Cardiac fibroblast (primary cell): ENCODE results near the gene MROH2A.
A peak's percentile ranks its signal among the peaks of the same experiment; 100 is the strongest.

ENCODE experiments used
- DNase-seq, 2 donors: peaks; one replicate each; pipeline versions ENCODE4 v3.0.0 to v3.0.0-alpha.2; 2010; ENCODE audit warnings: low read depth in 2 of 2
- H3K4me3 ChIP-seq, 2 donors: replicated peaks in 1 of 2; 1 replicate in 1 of 2; 2 replicates in 1 of 2; pipeline ENCODE4 v1.5.1; 2011; ENCODE audit warnings: low read depth in 2 of 2, low read length in 2 of 2, mild to moderate bottlenecking in 2 of 2, moderate library complexity in 1 of 2
- CTCF ChIP-seq: IDR thresholded peaks from one replicate; pipeline ENCODE4 v1.5.1; 2011; ENCODE audit warnings: low read depth, mild to moderate bottlenecking, low read length, inconsistent platforms

The MROH2A gene

GRCh38 chr2:233848276-233848675 is 70.1 kb downstream of the MROH2A start:
- no peak overlapping the region for H3K4me3 ChIP-seq
- no peak for TF ChIP-seq CTCF

GRCh38 chr2:233849607-233850271 is 71.6 kb downstream of the MROH2A start:
- H3K4me3 ChIP-seq = no peak overlapping the region
- TF ChIP-seq CTCF = no peak
- DNase-seq = no peak

More at GRCh38 chr2:233848276-233848675, 70.1 kb downstream of the MROH2A start:
- DNase-seq = no peak

GRCh38 chr2:233850745-233851144 is 72.6 kb downstream of the MROH2A start:
- no peak for DNase-seq
- TF ChIP-seq CTCF = no peak
- H3K4me3 ChIP-seq = no peak overlapping the region

- DNase-seq = no peak
- TF ChIP-seq CTCF = no peak
- H3K4me3 ChIP-seq = no peak overlapping the region
These were observed 73.0 kb downstream of the MROH2A start for GRCh38 chr2:233851169-233851568.

GRCh38 chr2:233852056-233852455 is 73.9 kb downstream of the MROH2A start:
- TF ChIP-seq CTCF = no peak
- no peak overlapping the region for H3K4me3 ChIP-seq
- DNase-seq = no peak

- TF ChIP-seq CTCF = no peak
- peak in 1 of 2 donors; percentile 24 for DNase-seq
- H3K4me3 ChIP-seq = peak overlapping the region; percentile 93 to 95
These were observed 75.2 kb downstream of the MROH2A start for GRCh38 chr2:233853353-233853752.

- peak overlapping the region; percentile 93 to 95 for H3K4me3 ChIP-seq
- TF ChIP-seq CTCF = no peak
- DNase-seq = no peak
These were observed 75.7 kb downstream of the MROH2A start for GRCh38 chr2:233853883-233854240.
